Mesenchymal stem cell (in vitro differentiated cells and primary cell): Measurements from ENCODE around the gene POLR2C.

ENCODE experiments used
- DNase-seq: peaks from one replicate; pipeline ENCODE4 v3.0.0-alpha.2; 2013
- H2AFZ ChIP-seq: one replicate; pipeline ENCODE4 v1.6.1; 2013; ENCODE audit warnings: low read depth, mild to moderate bottlenecking, control low read depth, inconsistent platforms, low read length, moderate library complexity
- H2AK5ac ChIP-seq: 2 replicates; pipeline ENCODE4 v1.6.1; 2013; ENCODE audit warnings: low read length, moderate library complexity, mild to moderate bottlenecking, inconsistent platforms; ENCODE audit not compliant: severe bottlenecking
- H2BK120ac ChIP-seq: one replicate; pipeline ENCODE4 v1.6.1; 2013; ENCODE audit warnings: low read depth, mild to moderate bottlenecking, inconsistent platforms, low read length, moderate library complexity
- H2BK12ac ChIP-seq, 2 experiments: one replicate each; pipeline ENCODE4 v1.6.1; 2013; ENCODE audit warnings: inconsistent platforms in 2 of 2, low read length in 2 of 2, mild to moderate bottlenecking in 2 of 2, moderate library complexity in 2 of 2, control low read depth in 1 of 2
- H2BK15ac ChIP-seq: one replicate; pipeline ENCODE4 v1.6.1; 2013; ENCODE audit warnings: mild to moderate bottlenecking, low read depth, inconsistent platforms; ENCODE audit not compliant: poor library complexity, severe bottlenecking
- H2BK5ac ChIP-seq: 2 replicates; pipeline ENCODE4 v1.6.1; 2013; ENCODE audit warnings: low read depth, mild to moderate bottlenecking, low read length, control low read depth, inconsistent platforms; ENCODE audit not compliant: poor library complexity, severe bottlenecking
- H3K14ac ChIP-seq, 2 experiments: one replicate each; pipeline ENCODE4 v1.6.1; 2013; ENCODE audit warnings: inconsistent platforms in 2 of 2, low read length in 2 of 2, control low read depth in 1 of 2, mild to moderate bottlenecking in 1 of 2, moderate library complexity in 1 of 2
- H3K18ac ChIP-seq, 2 experiments: one replicate each; pipeline ENCODE4 v1.6.1; 2013; ENCODE audit warnings: inconsistent platforms in 2 of 2, low read length in 2 of 2, control low read depth in 1 of 2, low read depth in 1 of 2, mild to moderate bottlenecking in 1 of 2
- H3K23ac ChIP-seq, 2 experiments: one replicate each; pipeline ENCODE4 v1.6.1; 2013; ENCODE audit warnings: inconsistent platforms in 2 of 2, low read length in 2 of 2, mild to moderate bottlenecking in 2 of 2, moderate library complexity in 2 of 2, control low read depth in 1 of 2
- H3K27ac ChIP-seq: 2 replicates; pipeline ENCODE4 v1.5.1; 2013; ENCODE audit warnings: mild to moderate bottlenecking, moderate library complexity, low read length, control low read depth, inconsistent platforms; ENCODE audit not compliant: poor library complexity, severe bottlenecking
- H3K27me3 ChIP-seq, 2 experiments: 2 replicates each; pipeline versions ENCODE4 v1.6.1 to v1.7.0; 2013; ENCODE audit warnings: low read length in 2 of 2, mild to moderate bottlenecking in 2 of 2, moderate library complexity in 2 of 2, control low read depth in 1 of 2, inconsistent platforms in 1 of 2; ENCODE audit not compliant: control insufficient read depth in 1 of 2, insufficient read depth in 1 of 2
- H3K36me3 ChIP-seq, 2 experiments: 2 replicates each; pipeline versions ENCODE4 v1.6.1 to v1.7.0; 2013; ENCODE audit warnings: low read length in 2 of 2, control low read depth in 1 of 2, inconsistent platforms in 1 of 2, low read depth in 1 of 2, mild to moderate bottlenecking in 1 of 2; ENCODE audit not compliant: insufficient read depth in 2 of 2, control insufficient read depth in 1 of 2
- H3K4ac ChIP-seq, 2 experiments: one replicate each; pipeline ENCODE4 v1.6.1; 2013; ENCODE audit warnings: inconsistent platforms in 2 of 2, low read length in 2 of 2, mild to moderate bottlenecking in 2 of 2, moderate library complexity in 2 of 2, control low read depth in 1 of 2, low read depth in 1 of 2
- H3K4me1 ChIP-seq: 2 replicates; pipeline ENCODE4 v1.6.1; 2013; ENCODE audit warnings: low read depth, low read length, control low read depth; ENCODE audit not compliant: control insufficient read depth, insufficient read depth
- H3K4me2 ChIP-seq: 2 replicates; pipeline ENCODE4 v1.6.1; 2013; ENCODE audit warnings: low read length, mild to moderate bottlenecking, inconsistent platforms; ENCODE audit not compliant: poor library complexity, severe bottlenecking
- H3K4me3 ChIP-seq, 2 experiments: 2 replicates each; pipeline versions ENCODE4 v1.5.1 to v1.7.0; 2013; ENCODE audit warnings: low read length in 2 of 2, mild to moderate bottlenecking in 2 of 2, control low read depth in 1 of 2, low read depth in 1 of 2; ENCODE audit not compliant: insufficient read depth in 1 of 2
- H3K79me1 ChIP-seq: replicated peaks from 2 replicates; pipeline ENCODE4 v1.6.1; 2013; ENCODE audit warnings: mild to moderate bottlenecking, control low read depth, low read length, inconsistent platforms; ENCODE audit not compliant: poor library complexity, severe bottlenecking
- H3K9ac ChIP-seq: 2 replicates; pipeline ENCODE4 v1.7.0; 2013; ENCODE audit warnings: mild to moderate bottlenecking, low read length, moderate library complexity
- H3K9me3 ChIP-seq: 2 replicates; pipeline ENCODE4 v1.7.0; 2013; ENCODE audit warnings: mild to moderate bottlenecking, low read length; ENCODE audit not compliant: control insufficient read depth
- H4K8ac ChIP-seq: one replicate; pipeline ENCODE4 v1.6.1; 2013; ENCODE audit warnings: inconsistent platforms, mild to moderate bottlenecking, low read length, moderate library complexity
- H4K91ac ChIP-seq: one replicate; pipeline ENCODE4 v1.6.1; 2013; ENCODE audit warnings: mild to moderate bottlenecking, low read length, inconsistent platforms
- WGBS: methylation state at CpG from one replicate; pipeline ENCODE4 v1.1.7; 2013; ENCODE audit warnings: mixed read lengths; 5-methylcytosine and 5-hydroxymethylcytosine counted together

The POLR2C gene

DNA sequence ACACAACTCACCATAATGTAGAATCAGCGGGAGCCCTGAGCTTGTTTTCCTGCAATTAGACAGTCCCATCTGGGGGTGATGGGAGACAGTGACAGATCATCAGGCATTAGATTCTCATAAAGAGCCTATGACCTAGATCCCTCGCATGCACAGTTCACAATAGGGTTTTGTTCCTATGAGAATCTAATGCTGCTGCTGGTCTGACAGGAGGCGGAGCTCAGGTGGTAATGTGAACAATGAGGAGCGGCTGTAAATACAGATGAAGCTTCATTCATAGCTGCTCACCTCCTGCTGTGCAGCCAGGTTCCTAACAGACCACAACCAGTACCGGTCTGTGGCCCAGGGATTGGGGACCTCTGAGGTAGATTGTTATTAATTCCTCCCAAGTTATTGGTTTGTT lies 26.8 kb downstream of the POLR2C start:
- Histone ChIP-seq H2BK15ac (no peak overlapping the region), H3K4me1 (peaks cover 24% of the 10 kb centered on the region), H3K27me3 (peaks cover 0 to 2% of the 10 kb centered on the region in 2 experiments), H3K79me1 (peaks cover 10% of the 10 kb centered on the region), H3K4me3 (no peak overlapping the region), H3K27ac (no peak overlapping the region), H2BK120ac (no peak overlapping the region), H3K4me2 (no peak overlapping the region), H3K14ac (no peak overlapping the region), H4K8ac (no peak overlapping the region), H4K91ac (no peak overlapping the region), H2BK5ac (no peak overlapping the region), H3K9me3 (no peaks in the 10 kb centered on the region), H3K4ac (no peak overlapping the region), H2AFZ (no peak overlapping the region), H2BK12ac (no peak overlapping the region), H3K18ac (no peak overlapping the region), H3K23ac (no peak overlapping the region), H2AK5ac (no peak overlapping the region), H3K9ac (no peak overlapping the region), H3K36me3 (no peaks in the 10 kb centered on the region)
- no peak for DNase-seq
- 98% methylated on average over 5 of the region's 5 CpGs for WGBS

DNA sequence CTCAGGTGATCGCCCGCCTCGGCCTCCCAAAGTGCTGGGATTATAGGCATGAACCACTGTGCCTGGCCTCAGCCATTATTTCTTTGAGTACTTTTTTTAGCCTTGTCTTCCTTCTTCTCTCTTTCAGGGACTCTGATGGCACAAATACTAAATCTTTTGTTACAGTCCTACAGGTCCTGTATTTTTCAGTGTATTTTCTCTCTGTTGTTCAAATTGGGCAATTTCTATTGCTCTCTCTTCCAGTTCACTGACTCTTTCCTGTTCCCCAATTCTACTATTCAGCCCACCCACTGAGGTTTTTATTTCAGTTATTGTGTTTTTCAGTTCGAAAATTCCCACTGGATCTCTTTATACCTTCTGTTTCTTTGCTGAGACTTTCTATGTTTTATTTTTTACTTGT lies 31.3 kb downstream of the POLR2C start:
- no peak for DNase-seq
- no peak overlapping the region for H4K8ac ChIP-seq

DNA sequence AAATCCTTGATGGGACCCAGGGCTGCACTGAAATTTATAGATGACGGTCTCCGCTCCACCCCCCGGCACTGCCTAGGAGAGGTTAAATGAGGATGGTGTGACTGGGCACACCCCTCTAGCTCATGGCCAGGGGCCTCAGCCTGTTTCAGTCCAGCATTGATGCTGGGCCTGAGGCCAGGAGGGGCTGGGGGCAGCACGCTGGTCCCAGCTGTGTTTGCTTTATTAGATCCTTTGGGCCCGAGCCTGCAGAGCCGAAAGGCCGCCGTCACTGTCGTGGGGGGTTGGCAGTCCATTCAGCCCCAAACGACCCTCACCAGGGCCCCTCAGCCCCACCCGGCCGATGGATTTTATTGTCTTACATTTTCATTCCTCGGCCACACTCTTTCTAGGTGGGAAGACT lies 34.6 kb downstream of the POLR2C start:
- H3K4ac ChIP-seq = no peak overlapping the region
- no peak overlapping the region for H3K4me2 ChIP-seq
- no peak overlapping the region for H3K23ac ChIP-seq
- H3K18ac ChIP-seq = no peak overlapping the region
- no peak overlapping the region for H3K9ac ChIP-seq
- H2BK5ac ChIP-seq = no peak overlapping the region
- peak overlapping the region; percentile 75 for H4K91ac ChIP-seq
- 78% methylated on average over 13 of the region's 13 CpGs for WGBS
- no peak overlapping the region for H3K4me3 ChIP-seq
- H3K27ac ChIP-seq = no peak overlapping the region
- H3K14ac ChIP-seq = no peak overlapping the region
- no peaks in the 10 kb centered on the region for H3K9me3 ChIP-seq
- H3K36me3 ChIP-seq = no peaks in the 10 kb centered on the region
- no peak overlapping the region for H2BK120ac ChIP-seq
- no peaks in the 10 kb centered on the region for H3K4me1 ChIP-seq
- DNase-seq = no peak
- no peak overlapping the region for H2AK5ac ChIP-seq
- H2BK15ac ChIP-seq = peak overlapping the region; percentile 13
- peaks cover 0 to 37% of the 10 kb centered on the region in 2 experiments for H3K27me3 ChIP-seq
- no peak overlapping the region for H2AFZ ChIP-seq
- peak overlapping the region in 1 of 2 experiments; percentile 31 for H2BK12ac ChIP-seq
- H4K8ac ChIP-seq = no peak overlapping the region
- no peaks in the 10 kb centered on the region for H3K79me1 ChIP-seq

More for the DNA sequence above, 31.3 kb downstream of the POLR2C start:
- Histone ChIP-seq H2BK5ac (no peak overlapping the region), H2AFZ (no peak overlapping the region), H2BK120ac (no peak overlapping the region), H3K36me3 (no peaks in the 10 kb centered on the region), H3K9me3 (no peaks in the 10 kb centered on the region), H3K9ac (no peak overlapping the region), H3K79me1 (no peaks in the 10 kb centered on the region), H3K4me1 (no peaks in the 10 kb centered on the region), H3K27me3 (peaks cover 0 to 14% of the 10 kb centered on the region in 2 experiments), H3K4me2 (no peak overlapping the region), H3K4ac (no peak overlapping the region), H2BK15ac (no peak overlapping the region), H3K18ac (no peak overlapping the region), H4K91ac (no peak overlapping the region), H2BK12ac (no peak overlapping the region), H3K23ac (no peak overlapping the region), H3K14ac (no peak overlapping the region), H3K27ac (no peak overlapping the region), H2AK5ac (no peak overlapping the region), H3K4me3 (no peak overlapping the region)
- 96% methylated on average over 4 of the region's 4 CpGs for WGBS

- no peak overlapping the region for H3K4me3 ChIP-seq
- peaks cover 0 to 46% of the 10 kb centered on the region in 2 experiments for H3K27me3 ChIP-seq
- H4K91ac ChIP-seq = no peak overlapping the region
- no peak overlapping the region for H3K4ac ChIP-seq
- WGBS = 96% methylated on average over 3 of the region's 4 CpGs
- H2BK120ac ChIP-seq = no peak overlapping the region
- no peaks in the 10 kb centered on the region for H3K9me3 ChIP-seq
- H2BK15ac ChIP-seq = peak overlapping the region; percentile 32
- H2BK5ac ChIP-seq = no peak overlapping the region
- H4K8ac ChIP-seq = no peak overlapping the region
- no peak overlapping the region for H3K14ac ChIP-seq
- H3K23ac ChIP-seq = no peak overlapping the region
- no peak overlapping the region for H3K18ac ChIP-seq
- no peak overlapping the region for H3K9ac ChIP-seq
- H3K4me1 ChIP-seq = no peaks in the 10 kb centered on the region
- no peak overlapping the region for H3K27ac ChIP-seq
- H3K36me3 ChIP-seq = no peaks in the 10 kb centered on the region
- H2BK12ac ChIP-seq = no peak overlapping the region
- H2AFZ ChIP-seq = no peak overlapping the region
- H3K79me1 ChIP-seq = no peaks in the 10 kb centered on the region
- H3K4me2 ChIP-seq = no peak overlapping the region
- no peak for DNase-seq
- H2AK5ac ChIP-seq = no peak overlapping the region
Measured at GRCh38 chr16:57498031-57498430, 35.6 kb downstream of the POLR2C start.
